SK-N-SH (cell line): ENCODE measurements around the gene ADCY4.

Experiments
- GABPA ChIP-seq: IDR thresholded peaks from 2 replicates; pipeline ENCODE4 v1.4.0; 2012; ENCODE audit warnings: low read depth, mild to moderate bottlenecking
- MEF2A ChIP-seq: IDR thresholded peaks from 2 replicates; pipeline ENCODE4 v1.4.0; 2012; ENCODE audit warnings: low read depth, borderline replicate concordance
- NFIC ChIP-seq: IDR thresholded peaks from 2 replicates; pipeline ENCODE4 v1.4.0; 2012; ENCODE audit warnings: borderline replicate concordance
- NRF1 ChIP-seq: IDR thresholded peaks from 2 replicates; pipeline ENCODE4 v1.6.1; 2012; ENCODE audit warnings: low read depth, mild to moderate bottlenecking, low read length
- PBX3 ChIP-seq: IDR thresholded peaks from 2 replicates; pipeline ENCODE4; 2012
- RFX5 ChIP-seq: IDR thresholded peaks from 2 replicates; pipeline ENCODE4 v1.6.1; 2012; ENCODE audit warnings: mild to moderate bottlenecking, improper control_type of control experiment, low read length
- TF ChIP-seq, protein P1 (sequence below): fragments of 200-600 bp; sonication (generic); IDR thresholded peaks from 2 replicates; pipeline ENCODE4 v1.6.1; 2017; ENCODE audit warnings: antibody characterized with exemption, mild to moderate bottlenecking, moderate library complexity

DNA sequence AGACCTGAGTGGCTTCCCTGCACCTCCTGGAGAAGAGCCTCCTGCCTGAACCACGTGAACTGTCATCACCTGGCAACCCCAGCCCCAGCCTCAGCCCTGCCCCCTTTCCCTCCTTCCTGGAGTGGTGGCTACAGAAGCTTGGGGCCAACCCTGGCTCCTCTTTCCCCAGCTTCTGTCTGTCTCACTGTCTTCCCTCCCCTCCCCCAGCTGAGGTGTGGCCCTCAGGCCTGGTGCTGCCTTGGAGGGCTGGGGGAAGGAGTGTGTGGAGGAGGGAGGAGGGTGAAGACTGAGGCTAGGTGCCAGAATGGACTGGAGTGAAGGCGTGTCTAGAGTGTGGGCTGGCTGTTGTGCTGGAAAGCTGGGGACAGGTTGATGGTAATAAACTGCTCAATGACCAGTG, 42.8 kb upstream of the ADCY4 start:
- TF ChIP-seq RFX5 = no peak
- TF ChIP-seq PBX3 = no peak
- TF ChIP-seq, protein P1, sequence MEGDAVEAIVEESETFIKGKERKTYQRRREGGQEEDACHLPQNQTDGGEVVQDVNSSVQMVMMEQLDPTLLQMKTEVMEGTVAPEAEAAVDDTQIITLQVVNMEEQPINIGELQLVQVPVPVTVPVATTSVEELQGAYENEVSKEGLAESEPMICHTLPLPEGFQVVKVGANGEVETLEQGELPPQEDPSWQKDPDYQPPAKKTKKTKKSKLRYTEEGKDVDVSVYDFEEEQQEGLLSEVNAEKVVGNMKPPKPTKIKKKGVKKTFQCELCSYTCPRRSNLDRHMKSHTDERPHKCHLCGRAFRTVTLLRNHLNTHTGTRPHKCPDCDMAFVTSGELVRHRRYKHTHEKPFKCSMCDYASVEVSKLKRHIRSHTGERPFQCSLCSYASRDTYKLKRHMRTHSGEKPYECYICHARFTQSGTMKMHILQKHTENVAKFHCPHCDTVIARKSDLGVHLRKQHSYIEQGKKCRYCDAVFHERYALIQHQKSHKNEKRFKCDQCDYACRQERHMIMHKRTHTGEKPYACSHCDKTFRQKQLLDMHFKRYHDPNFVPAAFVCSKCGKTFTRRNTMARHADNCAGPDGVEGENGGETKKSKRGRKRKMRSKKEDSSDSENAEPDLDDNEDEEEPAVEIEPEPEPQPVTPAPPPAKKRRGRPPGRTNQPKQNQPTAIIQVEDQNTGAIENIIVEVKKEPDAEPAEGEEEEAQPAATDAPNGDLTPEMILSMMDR = no peak
- TF ChIP-seq MEF2A = no peak
- TF ChIP-seq NFIC = no peak
- TF ChIP-seq GABPA = no peak
- no peak for TF ChIP-seq NRF1
